ENCODE data around the gene DPP9.
A peak's percentile ranks its signal among the peaks of the same experiment; 100 is the strongest.

The DPP9 gene

DNA sequence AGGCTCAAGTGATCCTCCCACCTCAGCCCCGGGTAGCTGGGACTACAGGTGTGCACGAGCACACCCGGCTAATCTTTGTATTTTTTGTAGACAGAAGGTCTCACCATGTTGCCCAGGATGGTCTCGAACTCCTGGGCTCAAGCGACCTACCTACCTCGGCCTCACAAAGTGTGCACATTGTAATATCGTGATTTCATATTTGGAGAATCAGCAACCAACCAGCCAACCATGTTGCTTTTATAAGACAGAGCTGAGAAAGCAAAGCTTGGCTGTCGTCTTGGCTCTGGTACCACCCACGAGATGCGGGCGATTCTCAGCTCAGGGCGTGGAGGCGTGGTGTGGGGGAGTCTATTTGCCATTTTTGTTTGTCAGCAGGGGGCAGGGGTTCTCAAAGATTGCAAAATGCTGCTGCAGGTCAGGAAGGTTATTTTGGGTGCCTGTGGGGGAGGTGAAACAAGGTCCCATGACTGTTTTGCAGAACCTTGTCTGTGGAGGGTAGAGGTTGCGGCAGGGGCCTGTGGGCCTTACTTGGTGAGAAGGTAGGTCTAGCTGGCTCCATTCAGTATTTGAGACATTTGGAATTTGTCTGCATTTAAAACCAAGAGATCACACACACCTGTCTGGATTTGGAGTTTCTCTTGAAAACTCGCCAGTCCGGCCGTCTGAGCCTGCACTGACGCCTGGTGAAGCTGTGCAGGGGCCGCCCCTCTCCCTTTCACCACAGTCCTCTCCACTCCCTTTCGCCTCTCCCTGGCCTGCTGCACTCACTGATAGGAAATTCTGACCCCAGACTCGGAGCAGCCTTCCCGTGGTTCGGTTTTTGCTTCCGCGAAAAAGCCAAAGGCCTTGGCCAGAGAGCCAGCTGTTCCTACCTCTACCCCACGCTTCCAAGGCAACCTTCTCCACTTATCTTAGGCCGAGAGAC is 68.9 kb downstream of the DPP9 start:
- no peak for DNase-seq (ENCODE audit: low spot score)

DNA sequence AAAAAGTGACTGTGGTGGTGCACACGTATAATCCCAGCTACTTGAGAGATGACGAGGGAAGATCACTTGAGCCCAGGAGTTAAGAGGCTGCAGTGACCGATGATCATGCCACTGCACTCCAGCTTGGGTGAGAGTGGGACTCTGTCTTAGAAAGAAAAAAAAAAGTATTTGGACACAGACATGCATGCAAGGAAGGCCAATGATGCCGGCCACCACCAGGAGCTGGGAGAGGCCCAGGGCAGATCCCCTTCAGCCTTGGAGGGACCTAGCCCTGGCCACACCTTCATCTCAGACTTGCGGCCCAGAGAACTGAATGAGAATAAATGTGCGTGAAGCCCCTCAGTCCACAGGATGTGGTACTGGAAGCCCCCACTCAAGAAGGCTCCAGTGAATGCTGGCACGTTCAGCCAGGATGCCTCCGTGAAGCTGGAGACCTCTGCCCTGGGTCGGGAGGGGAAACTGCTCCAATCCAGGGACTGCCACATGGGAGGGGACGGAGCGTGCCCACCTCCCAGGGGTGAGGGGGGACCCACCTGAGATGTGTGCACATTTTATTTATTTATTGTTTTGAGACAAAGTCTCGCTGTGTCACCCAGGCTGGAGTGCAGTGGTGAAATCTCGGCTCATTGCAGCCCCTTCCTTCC is 69.7 kb downstream of the DPP9 start:
- DNase-seq (ENCODE audit: low spot score) = no peak

DNA sequence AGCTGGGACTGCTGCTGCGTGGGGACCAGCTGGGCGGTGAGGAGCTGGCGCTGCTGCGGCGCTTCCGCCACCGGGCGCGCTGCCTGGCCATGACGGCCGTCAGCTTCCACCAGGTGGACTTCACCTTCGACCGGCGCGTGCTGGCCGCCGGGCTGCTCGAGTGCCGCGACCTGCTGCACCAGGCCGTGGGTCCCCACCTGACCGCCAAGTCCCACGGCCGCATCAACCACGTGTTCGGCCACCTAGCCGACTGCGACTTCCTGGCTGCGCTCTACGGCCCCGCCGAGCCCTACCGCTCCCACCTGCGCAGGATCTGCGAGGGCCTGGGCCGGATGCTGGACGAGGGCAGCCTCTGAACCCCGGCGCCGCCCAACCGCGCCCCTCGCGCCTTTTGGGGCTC is 71.6 kb downstream of the DPP9 start:
- no peak for DNase-seq (ENCODE audit: low spot score)

DNA sequence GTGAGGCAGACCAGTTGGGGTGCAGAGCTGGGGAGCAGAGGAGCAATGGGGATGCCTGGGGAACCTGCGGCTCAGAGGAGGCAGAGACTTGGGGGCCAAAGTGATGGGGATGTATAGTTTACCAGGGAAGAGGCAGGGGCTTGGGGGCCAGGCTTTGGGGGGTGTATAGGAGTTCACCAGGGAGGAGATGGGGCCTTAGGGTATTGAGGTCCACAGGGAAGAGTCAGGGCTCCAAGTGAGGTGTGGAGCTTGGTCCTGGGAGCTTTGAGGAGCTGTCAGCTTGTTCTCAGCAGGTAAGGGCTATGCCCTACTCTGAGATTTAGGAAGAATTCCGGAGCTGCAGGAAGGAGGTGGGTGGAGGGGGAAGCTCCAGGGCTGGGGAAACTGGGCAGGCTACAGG is 73.5 kb downstream of the DPP9 start:
- no peak for DNase-seq (ENCODE audit: low spot score)

DNA sequence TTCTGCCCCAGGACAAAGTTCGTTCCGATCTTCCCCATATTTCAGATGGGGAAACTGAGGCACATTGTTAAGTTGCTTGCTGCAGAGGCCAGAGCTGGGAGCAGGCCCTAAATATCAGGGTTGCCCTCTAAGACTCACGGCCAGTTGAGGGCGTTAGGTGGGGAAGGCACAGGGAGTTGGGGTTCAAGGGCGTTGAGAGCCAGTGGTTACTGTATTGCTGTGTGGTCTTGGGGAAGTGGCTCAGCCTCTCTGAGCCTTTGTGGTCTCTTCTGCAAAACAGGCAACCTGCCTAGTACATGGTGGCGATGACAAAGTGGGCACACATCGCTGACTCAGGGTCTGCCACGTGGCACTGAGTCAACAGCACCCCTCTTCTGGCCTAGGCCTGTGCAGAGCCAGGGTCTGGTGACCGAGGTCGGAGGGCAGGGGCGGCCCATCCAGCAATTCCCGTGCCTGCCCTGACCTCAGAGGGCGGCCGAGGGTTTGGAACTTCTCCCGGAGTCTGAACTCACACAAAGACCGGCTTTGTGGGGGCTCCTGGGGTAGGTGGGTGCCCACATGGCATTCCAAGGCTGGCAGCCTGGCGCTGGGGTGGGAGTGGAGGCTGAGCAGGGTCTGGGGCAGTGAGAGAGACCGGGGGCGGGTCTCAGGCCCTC is 74.1 kb downstream of the DPP9 start:
- DNase-seq (ENCODE audit: low spot score) = no peak

DNA sequence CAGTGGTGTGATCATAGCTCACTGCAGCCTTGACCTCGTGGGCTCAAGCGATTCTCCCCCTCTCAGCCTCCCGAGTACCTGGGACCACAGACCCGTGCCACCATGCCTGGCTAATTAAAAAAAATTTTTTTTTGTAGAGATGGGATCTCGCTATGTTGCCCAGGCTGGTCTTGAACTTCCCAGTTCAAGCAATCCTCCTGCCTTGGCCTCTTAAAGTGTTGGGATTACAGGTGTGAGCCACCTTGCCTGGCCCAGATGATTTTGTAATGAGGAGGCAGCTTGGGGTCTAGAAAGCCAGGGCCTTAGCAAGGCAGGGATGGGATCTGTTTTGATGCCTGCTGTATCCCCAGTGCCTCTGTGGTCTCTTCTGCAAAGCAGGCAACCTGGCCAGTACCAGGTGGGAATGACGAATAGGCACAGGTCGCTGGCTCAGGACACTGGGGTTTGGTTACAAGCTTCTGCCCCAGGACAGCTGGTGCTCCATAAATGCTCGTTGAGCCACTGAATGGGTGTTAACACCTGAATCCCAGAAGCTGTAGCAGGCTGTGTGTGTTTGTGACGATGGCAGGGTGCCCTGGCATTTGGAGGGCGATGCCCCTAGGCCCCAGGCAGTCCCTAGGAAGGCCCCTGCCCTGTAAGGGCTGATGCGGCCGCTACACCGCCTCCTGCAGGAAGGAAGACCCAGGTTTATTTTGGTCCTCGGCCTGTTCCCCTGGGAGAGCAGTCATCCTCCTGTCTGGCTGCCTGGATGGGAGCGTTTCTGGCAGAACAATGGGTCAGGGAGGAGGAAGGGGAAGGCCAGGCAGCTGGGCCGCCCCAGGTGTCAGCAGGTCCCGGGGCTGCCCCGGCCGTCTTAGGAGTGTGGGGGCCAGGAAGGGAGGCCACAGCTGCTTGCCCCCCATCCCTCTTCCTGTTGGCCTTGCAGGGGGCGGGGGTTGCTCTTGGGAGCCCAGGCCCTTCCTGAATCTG is 75.7 kb downstream of the DPP9 start:
- DNase-seq (ENCODE audit: low spot score) = no peak

DNA sequence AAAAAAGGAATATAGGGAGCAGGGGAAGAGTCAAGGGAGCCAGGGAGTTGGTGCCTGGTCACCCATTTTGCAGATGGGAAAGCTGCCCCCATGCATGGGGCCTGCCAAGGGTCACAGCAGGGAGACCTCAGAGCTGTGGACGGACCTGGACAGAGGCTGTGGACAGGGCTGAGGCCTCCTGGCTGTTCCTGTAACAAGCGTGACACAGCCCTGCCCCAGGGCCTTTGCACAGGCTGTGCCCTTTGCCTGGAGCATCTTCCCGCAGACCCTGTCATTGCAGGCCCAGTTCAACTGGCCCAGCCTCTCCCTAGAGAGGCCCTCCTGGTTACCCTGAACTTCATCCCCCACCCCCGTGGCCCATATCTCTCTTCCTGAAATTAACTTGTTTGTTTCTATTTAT is 77.9 kb downstream of the DPP9 start:
- DNase-seq (ENCODE audit: low spot score) = no peak

DNA sequence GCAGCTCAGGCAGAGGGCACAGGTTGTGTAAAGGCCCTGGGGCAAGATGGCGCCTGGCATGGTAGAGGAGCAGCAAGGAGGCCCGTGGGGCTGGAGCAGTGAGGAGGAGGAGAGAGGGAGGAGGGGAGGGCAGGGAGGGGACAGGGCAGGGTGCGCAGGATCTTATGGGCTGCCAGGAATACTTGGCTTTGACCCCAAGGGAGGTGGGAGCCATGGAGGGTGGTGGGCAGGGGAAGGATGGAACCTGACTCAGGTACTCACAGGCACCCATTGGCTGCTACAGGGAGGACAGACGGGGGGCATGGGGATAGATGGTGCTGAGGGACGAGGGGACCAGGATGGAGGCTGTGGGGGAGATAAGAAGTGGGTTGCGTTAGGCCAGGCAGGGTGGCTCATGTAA is 81.0 kb downstream of the DPP9 start:
- DNase-seq (ENCODE audit: low spot score) = no peak

DNA sequence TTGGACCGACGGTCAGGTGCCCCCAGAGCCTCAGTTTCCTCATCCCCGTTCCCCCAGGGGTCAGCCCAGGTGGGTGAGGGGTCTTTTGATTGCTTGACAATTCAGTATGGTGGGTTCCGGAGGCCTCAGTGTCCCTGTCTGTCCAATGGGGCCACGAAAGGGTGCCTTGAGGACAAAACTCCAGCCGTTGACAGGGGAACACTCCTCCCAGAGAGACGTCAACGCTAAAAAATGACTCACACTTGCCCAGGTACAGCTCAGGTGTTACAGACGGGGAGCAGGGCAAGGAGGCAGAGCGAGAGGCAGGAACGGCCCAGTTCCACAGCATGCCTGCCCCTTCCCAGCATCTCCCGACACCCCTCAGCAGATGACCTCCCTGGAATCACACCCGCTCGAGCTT is 82.5 kb downstream of the DPP9 start:
- no peak for DNase-seq (ENCODE audit: low spot score)

DNA sequence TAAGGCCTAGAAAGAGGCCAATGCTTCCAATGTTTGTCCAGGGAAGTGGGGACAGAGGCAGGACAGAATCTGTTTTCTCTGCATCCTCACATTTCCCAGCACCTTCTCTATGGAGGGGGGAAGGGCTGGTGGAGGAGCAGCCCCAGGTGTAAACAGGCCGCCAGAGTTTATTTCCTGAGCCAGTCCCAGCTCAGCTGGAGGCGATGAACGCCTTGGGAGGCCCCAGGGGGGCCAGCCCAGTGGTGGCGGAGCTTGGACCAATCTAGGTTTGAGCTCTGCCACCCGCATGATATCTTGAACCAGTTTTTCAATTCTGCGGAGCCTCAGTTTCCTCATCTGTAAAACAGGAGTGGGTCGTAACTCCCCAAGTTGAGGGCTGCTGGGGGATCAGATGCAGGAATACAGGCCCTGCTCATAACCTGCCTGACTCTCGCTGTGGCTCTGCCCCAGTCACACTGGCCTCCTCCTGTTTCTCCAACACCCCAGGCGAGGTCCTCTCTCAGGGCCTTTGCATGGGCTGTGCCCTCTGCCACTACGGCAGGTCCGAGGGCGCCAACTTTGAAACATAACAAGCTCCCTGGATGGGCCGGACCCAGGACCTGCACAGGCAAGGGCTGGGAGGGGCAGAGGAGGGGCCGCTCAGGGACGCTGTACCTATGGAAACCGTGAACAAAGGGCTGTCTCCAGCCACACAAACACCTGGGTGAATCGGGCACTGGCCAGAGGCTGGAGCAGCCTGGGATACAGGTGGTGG is 83.2 kb downstream of the DPP9 start:
- DNase-seq (ENCODE audit: low spot score) = no peak

DNA sequence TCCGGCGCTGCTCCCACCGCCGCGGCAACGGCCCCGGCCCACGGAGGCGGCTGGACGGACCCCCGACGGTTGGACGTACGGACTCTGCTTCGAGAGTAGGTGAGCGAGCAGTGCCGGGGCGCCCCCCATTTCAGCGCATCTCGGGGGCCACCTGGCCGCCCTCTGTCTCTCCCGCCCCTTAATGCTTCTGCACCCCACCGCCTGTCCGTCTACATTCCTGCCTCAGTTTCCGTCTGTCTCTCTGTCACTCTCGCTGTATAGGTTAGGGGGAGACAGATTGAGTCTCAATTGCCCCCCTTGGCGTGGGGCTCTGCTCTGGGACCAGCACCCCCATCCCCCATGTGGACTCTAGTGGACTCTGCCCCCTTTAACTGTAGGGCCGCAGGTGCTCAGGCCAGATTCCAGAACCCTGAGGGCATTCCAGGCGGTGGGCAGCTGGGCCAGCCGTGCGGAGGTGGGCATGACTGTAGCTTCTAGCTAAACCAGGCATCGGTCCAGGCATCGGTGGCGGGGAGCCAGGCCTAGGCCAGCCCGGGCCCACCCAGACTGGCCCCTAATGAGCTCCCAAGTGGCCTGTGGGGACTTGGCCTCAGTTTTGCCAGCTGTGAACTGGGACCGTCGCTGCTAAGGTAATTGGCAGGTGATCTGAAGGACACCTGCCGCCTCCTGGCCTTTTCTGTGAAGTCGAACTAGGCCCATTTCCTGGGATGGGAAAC is 84.0 kb downstream of the DPP9 start:
- DNase-seq (ENCODE audit: low spot score) = no peak

DNA sequence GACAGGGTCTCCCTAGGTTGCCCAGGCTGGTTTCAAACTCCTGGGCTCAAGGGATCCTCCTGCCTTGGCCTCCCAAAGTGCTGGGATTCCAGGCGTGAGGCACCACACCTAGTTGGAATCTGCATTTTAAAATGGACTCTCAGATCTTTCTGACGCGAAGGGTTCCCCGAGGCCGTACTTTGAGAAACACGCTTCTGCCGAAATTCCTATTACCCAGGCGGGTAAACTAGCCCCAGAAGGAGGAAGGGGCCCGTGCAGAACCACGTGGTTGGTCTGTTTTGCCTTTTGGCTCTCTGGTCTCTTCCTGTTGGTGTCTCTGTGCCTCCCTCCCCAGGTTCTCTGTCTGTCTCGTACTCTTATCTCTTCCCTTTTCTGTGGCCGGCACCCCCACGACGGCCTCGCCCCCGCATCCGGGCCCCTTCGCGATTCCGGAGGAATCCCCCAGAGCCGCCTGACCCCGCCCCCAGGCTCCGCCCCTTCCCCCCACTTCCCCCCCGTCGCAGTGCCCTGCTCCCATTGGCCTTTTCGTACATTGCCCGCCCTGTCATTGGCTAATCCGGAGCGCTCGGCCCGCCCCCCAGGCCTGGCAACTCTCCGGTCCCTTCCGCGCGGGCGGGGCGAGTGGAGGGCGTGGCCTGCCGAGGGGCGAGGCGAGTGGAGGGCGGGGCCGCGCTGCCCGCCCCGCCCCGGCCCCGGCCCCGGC is 84.7 kb downstream of the DPP9 start, which contains the start of gene TNFAIP8L1:
TNFAIP8L1 (plus strand) TSS at position 689 of the 703 bp plus-strand sequence. CDS start 12,354 bp downstream, outside the sequence.
- peak; percentile 98 for DNase-seq (ENCODE audit: low spot score)

DNA sequence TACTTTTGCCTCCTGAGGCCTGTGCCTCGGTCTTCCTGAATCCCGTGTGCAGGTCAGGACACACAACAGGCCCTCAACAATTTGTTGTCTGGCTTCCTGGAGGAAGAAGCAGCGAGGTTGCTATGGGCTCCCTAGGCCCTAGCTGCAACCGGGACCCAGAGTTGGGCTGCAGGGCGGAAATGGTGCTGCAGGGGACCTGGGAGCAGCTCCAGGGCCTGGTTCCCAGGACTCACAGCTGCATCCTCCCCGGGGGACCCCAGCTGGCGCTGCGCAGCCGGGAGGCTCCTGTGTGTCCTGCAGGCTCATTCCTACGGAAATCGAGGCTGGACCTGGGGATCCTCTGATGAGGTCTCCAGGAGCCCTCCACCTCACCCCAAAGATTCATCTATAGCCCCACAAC is 85.3 kb downstream of the DPP9 start:
- no peak for DNase-seq (ENCODE audit: low spot score)

DNA sequence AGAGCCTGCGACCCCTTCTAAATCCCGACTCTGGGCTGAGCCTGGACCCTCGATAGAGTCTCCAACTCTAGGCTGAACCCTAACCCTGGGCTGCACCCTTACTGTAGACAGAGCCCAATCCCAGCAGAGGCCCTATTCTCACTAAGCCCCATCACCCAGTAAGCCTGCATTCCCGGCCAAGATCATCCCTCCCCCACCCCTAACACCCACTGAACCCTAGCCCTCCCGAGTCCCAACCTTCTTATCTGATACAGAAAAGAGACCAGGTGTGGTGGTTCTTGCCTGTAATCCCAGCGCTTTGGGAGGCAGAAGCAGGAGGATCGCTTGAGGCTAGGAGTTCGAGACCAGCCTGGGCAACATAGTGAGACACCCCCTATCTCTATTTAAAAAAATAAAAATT is 86.9 kb downstream of the DPP9 start:
- no peak for DNase-seq (ENCODE audit: low spot score)

DNA sequence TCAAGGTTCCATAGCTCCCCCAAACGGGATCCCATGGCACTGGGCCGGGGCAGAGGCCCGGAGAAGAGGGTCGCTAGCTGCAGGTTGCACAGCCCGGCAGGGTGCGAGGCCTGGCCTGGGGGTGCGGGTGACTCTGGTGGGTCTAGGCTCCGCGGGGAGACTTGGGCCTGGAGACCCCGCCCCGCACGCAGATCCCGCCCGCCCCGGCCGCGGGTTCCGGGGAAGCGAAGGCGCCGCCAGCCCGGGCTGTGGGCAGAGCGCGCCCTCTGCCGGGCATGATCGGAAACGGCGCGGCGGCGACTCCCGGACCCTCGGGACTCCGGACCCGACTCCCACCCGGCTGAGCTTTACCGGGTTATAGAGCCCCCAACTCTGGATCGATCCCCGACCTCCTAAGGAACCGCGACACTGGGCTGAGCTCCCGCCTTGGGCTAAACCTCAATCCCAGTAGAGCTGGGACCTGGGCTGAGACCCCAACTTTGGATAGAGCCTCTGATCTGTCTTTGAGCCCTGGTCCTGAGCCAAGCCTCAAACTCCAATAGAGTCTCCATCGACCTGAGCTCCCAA is 87.4 kb downstream of the DPP9 start:
- peak; percentile 88 for DNase-seq (ENCODE audit: low spot score)

DNA sequence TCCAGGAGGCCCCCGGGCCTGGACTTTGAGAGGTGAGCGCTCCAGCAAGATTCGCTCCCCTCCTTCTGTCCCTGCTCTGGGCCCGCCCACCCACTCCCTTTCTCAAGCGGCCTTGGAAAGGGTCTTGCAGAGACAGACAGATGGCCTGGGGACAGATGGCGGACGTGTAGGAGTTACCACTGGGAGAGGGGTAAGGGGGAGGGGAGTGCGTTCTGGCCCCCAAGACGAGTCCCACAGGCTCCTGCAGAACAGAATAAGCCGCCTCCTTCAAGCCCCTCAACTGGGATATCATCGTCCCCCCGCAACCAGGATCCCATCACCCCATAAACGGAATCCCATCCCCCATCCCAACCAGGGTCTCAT is 87.9 kb downstream of the DPP9 start:
- no peak for DNase-seq (ENCODE audit: low spot score)

DNA sequence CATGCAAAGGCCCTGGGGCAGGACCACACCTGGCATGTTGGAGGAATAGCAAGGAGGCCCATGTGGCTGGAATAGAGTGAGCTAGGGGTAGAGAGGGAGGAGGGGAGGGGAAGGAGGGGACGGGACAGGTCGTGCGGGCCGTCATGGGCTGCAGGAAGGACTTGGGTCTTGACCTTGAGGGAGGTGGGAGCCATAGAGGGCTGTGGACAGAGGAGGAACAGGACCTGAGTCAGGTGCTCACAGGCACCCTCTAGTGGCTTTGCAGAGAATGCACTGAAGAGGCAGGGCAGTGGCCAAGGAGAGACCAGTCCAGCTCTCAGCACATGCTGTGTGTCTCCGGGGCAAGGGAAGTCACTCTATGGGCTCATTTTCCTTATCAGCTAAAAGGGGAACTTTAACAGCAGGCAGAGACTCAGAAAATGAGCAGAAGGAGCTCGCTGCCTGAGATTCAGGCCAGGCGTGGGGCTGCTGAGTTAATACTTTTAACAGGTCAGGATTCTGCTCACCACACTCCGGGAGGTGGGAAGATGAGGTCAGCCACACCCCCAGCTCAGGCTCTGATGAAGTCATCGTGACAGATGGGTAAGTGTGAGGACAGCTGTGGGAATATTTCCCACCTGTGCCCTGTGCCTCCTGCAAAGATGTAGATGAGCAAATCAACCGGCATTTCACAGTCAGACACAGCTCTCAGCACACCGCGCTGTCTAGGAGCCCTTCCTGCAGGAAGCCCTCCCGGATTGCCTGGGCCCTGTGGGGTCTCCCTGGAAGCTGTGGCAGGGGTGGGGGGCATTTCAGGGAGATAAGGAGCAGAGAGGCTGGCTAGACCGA is 90.3 kb downstream of the DPP9 start:
- no peak for DNase-seq (ENCODE audit: low spot score)

Data from left forelimb (tissue), 1 donor.